Esophagus mucosa (tissue), 1 donor: ENCODE data around the gene FAHD1. TPM values are rescaled to one million over a fixed set of nuclear protein-coding genes. Genes with fewer than 3 reads are reported as not detected.
A peak's percentile ranks its signal among the peaks of the same experiment; 100 is the strongest.

Source experiments
- ATAC-seq: fragments of 200-7000 bp; cut with Tn5 transposase; one replicate; pipeline ENCODE4 v1.9.1; 2020
- total RNA-seq: library from RNA; stranded (reverse); gene quantifications from one replicate; pipeline ENCODE4 v1.2.4, GENCODE V29; 2023
- donor health status: DM: yes; HTN: yes; CAD: no.

FAHD1 gene
- total RNA-seq, 1 donor from 2014 or later, result 28.1 TPM

DNA sequence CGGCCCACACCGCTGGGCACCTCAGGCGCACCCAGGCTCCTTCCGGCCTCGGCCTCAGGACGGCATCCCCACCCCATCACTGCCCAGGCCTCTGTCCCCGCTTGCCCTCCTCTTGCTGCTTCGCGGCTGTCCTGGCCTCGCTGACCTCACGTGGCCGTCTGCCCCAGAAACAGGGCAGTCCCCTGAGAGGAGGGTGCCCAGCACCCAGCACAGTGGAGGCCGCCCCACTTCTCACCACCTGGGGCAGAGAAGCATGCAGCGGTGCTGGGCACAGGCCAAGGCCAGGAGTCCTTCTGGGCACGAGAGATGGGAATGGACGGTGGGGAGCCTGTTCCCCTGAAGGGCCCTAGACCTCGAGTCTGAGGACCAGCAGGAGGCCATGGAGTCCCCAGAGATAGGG is 9.3 kb upstream of the FAHD1 start:
- no peak for ATAC-seq

DNA sequence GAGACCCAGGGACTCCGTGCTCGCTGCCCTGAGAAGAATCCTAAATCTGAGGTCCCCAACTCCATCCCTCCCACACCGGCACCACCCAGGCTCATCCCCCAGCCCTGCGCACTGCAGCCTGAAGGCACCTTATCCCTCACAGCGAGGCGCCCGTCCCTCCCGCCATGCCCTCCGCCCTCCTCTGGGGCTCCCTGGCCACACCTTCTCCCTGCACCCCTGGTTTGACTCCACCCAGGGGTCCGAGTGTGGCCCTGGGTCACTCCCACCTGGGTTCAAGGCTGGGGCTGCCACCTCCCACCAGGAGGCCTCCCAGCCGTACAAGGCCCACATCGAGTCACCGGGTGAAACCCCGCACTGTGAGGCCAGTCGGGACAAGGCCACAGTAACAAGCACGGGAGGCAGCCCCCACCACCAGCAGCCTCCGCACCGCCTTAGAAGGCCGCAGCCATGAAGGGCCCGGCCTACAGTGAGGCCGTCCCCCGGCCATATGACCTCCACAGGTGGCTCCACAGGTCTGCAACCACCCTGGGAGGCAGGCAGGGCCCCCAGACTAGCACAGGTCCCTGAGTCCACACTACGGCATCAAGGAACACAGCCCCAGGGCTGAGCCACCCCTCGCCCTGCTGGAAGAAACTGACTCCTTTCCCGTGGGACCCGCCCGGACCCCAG is 8.7 kb upstream of the FAHD1 start:
- no peak for ATAC-seq

DNA sequence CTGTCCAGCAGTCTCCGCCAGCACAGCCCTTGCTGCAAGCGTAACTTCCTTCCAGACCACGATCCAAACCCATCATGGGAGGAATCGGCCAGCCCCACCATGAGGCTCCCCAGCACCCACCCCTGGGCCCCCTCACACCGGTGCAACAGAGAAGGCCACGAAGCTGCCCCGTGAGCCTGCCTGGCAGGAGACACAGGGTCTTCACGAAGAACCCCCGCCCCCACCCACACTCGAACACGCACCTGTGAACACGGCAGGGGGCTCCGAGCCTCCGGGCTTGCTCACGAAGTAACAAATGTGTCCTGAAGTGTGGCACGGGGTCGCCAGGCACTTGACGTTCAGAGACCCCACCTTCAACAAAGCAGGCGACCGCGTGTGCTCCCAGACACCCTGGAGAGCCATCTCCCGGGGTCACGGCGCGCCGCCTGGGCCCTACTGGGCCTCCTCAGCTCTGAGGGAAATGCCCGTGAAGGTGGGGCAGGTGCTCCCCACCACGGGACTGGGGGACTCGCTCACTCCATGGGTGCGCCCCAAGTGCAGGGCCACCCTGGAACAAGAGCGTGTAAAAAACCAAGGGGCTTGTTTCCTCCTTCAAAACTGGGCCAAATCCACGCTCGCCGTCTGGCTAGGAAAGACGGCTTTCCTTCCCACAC is 8.0 kb upstream of the FAHD1 start:
- ATAC-seq, result no peak

DNA sequence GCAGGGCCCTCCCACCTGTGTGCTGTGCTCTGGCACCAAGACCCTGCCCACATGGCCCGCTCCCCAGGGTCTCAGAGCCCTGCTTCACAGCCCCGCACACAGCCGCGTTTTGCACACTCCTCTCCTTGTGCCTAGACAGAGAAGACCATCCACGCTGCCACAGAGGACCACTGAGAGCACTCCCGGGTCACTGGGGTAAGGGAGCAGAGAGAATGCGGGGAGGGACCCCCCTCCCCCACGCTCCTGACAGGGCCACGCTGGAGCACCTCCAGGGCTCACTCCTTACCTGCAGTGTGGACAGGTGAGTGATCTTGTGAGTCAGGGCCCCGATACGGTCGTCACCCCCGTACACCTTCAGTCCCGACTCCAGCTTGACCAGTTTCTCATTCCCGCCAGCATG is 7.4 kb upstream of the FAHD1 start:
- ATAC-seq, result no peak

DNA sequence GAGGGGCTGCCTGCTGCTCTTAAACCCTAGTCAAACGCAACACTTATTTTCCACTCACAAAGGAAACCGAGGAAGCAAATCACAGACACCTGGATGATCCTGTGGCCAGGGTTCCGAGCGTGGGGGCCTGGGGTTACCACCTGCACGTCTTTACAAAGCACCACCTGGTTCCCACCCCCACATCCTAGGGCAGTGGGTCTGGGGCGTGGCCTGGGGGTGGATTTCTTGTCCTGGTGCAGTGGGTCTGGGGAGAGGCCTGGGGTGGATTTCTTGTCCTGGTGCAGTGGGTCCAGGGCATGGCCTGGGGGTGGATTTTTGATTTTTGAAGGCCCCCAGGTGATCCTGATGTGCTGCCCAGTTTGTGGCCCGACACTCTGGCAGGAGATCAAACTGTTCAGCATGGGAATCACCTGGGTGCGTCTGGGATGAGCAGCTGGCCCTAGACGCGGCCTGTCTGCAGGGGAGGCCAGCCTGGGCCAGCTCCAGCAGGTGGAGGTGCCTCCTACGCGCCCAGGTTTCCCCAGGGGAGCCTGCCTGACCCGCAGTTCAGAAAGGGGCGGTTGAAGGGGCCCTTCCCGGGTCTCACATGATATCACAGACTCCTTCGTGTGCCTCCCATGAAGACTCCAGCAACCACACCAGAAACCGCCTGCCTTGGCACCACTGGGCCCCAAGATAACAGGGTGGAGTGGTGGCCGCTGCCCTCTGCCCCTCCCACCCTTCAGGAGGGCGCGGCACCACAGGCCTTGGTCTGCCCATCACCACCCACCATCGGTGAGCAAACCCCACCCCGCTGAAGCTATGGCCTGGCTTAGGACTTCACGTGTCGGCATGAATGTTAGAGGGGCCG is 6.7 kb upstream of the FAHD1 start:
- no peak for ATAC-seq

DNA sequence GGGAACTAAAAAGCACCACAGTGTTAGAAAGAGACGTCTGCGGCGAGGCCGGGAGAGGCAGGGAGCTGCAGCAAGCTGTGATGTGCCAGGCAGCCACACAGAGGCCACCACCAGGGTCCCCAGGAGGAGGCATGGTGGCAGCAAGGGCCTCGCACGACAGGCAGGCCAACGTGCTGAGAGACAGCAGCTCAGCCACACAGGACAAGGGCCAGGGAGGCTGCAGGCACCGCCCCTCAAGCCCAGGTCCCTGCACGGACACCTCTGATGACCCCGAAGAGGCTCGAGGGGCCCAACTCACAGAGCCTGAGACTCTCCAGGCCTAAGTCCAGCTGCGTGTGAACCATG is 6.1 kb upstream of the FAHD1 start:
- ATAC-seq, result no peak

DNA sequence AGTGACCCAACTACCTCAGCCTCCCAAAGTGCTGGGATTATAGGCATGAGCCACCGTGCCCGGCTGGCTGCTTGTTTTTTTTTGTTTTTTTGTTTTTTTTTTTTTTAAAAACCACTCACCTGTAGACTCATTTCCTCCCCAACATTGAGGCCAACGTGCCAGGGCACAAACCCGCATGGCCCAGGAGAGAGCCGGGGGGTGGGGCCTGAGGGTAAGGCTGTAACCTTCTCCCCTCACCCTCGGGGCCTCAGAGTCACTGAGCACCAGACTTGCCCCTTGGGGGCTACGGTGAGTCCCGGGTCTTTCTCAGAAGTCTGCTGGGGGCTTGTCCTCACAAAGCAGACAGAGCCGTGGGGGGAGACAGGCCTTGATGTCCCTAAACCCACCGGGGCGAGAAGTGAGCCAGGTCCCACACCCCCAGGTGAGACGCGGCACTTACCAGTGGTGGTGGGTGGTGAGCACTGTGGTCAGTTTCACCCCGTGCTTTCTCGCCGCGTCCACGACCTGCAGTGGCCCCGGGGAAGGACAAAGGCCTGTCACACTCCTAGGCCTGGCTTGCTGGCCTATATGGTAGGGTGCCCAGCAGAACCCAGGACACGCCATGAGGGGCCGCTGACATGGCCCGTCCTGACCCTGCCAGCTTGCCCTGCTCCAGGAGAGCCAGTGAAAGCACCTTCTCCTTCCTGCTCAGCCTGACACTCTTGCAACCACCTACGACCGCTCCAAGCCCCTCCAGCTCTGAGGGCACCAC is 5.0 kb upstream of the FAHD1 start:
- no peak for ATAC-seq

DNA sequence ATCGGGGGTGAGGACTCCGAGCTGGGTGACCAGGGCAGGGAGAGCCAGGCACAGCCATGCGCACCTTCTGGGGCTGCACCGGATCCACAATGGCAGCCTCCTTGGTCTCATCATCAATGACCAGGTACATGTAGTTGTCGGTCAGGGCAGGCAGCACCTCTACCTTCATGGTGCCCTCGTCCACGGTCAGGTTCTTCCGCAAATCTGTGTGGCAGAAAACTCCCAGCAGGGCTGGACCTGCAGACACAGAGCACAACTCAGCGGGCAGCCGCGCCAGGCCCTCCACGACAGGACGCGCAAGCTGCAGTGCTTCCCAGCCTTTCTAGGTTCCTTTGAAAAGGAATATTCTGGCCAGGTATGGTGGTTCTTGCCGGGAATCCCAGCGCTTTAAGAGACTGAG is 4.2 kb upstream of the FAHD1 start:
- ATAC-seq, result no peak

DNA sequence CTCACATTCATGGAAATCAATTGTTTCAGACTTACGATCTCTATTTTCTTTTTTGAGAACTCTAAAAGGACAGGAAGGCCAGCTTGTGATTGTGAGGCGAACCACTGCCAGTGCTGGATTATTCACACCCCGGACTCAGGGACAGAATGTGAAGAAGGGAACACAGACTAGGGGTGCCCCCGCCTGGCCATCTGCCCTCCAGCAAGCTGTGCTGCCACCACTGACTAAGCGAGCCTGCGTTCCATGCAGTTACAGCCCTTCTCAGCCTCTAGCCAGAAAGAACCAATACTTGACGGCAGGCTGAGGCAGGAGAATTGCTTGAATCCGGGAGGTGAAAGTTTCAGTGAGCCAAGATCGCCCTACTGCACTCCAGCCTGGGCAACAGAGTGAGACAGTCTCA is 3.2 kb upstream of the FAHD1 start:
- no peak for ATAC-seq

DNA sequence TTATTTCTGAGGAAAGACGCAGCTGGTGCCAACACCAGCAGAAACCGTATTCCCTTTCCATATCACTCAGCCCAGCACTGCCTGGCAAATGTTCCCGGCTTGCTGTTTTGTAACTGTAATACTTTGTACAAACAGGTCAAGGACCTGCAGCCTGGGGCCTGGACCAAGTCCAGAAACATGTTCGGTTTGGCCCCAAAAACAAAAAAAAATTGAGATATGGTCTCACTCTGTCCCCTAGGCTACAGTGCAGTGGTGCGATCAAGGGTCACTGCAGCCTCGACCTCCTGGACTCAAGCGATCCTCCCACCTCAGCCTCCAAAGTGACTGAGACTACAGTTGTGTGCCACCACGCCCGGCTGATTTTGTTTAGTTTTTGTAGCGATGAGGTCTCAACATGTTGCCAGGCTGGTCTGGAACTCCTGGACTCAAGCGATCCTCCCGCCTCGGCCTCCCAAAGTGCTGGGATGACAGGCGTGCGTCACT is 1.6 kb upstream of the FAHD1 start:
- no peak for ATAC-seq

DNA sequence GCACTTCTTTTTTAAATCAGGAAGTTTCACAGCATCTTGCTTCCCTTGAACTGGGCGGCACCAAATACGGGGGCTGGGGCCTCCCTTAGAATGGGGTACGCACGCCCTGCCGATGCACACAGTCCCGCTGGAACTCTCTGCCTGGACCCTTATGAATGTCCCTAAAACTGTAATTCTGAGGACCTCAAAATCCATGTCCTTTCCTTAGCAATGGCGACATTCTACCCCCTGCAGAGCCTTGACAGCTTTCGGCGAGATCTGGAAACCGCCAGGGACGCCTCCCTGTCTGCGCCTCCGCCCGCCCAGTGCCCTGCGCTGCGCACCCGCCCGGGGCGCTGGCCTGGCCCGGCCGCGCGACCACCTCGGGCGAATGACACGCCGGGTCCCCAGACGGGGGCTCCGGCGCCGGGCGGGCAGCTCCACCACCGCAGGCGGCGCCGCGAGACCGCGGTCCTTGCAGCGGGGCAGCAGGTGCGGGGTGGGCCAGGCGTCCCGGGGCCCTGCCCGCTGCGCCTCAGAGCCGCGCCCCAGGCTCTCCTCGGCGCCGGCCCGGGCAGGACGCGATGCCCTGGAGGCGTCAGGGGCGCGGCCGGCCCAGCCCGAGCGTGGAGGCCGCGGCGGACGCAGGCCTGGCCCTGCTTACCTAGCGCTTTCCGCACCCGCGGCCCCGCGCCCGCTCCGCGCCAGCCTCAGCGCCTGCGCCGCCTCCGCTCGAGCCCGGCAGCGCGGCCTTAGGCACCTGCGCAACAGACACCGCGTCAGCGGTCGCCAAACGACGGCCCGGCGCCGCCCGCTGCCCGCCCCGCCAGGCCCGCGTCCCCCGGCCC is 929 bp upstream of the FAHD1 start:
- ATAC-seq, result peak; percentile 60

DNA sequence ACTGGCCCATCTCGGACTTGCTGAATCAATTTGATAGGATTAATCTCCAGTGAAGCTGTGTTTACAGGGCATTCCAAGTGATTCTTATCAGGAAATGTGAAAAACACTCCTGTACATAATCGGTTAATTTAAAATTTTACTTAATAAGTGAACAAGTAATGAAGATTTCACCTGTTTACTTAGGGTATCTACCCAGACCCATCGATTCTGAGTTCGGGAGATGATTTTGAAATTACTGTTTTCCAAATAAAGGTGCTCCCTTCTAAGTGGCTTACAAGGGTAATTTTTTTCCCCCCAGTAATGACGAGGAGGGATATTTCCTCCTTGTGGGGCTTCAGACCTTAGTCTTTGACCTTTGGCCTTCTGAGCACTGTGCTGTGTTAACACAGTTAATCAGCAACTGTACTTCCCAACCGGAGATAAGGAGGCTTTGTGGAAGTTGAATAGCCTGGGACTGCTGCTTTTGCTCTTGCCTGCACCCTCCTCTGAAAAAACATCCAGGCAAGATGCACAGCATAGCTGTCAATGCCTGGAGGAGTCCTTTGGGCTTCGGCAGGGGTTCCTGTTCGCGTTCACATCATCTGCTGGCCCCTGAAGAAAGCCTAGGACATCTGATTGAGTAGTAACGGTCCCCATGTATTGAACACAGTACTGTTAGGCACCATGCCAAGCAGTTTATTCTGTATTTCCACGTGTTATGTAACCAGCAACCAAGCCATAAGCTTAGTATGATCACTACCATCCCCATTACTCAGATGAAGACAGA is 1.8 kb downstream of the FAHD1 start:
- ATAC-seq, result no peak

DNA sequence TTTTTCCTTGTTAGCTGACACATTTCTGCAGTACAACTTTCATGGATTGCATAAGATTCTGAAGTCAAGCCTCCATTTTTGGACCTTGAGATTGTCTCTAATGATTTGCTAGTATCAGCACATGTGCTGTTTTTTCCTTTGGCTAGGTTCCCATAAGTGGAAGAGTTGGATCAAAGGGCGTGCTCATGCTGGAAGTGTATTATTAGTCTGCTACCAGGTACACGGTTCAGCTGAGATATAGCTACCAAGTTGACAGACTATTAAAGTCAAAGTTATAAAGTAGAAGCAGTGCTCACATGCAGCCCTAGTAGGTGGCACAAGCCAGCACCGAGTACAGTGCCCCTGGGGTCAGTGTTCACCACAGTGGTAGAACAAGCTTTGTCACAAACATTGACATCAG is 3.2 kb downstream of the FAHD1 start:
- ATAC-seq, result no peak

DNA sequence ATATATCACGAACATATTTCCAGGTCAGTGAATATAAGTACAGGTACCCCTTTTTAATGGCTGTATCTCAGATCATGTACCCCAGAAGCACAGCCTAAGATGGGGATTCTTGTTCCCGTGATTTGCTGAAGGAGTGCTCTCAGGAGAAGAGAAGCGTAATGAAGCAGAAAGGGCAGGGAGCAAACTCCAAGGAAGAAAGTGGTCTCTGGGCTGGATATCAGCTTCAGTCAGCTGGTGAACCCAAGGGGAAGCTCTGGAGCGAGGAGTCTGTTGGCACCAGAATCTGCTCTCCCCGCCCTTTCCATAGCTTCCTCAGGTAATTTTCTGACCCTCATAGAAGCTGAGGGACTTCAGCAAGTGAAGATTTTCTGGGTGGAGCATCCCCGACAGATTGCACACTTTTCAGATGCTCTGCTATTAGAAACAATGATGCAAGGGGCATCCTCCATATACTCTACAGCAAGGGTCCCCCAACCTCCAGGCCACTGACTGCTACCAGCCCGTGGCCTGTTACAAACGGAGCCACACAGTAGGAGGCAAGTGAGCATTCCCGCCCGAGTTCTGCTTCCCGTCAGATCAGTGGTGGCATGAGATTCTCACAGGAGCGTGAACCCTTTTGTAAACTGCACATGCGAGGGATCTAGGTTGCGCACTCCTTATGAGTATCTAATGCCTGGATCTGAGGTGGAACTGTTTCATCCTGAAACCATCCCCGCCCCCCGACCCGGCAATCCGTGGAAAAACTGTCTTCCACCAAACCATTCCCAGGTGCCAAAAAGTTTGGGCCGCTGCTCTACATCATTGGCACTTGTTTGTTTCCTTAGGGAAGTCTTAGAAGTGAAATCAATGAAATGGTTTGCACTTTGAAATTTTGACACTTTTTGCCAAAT is 4.4 kb downstream of the FAHD1 start:
- no peak for ATAC-seq

DNA sequence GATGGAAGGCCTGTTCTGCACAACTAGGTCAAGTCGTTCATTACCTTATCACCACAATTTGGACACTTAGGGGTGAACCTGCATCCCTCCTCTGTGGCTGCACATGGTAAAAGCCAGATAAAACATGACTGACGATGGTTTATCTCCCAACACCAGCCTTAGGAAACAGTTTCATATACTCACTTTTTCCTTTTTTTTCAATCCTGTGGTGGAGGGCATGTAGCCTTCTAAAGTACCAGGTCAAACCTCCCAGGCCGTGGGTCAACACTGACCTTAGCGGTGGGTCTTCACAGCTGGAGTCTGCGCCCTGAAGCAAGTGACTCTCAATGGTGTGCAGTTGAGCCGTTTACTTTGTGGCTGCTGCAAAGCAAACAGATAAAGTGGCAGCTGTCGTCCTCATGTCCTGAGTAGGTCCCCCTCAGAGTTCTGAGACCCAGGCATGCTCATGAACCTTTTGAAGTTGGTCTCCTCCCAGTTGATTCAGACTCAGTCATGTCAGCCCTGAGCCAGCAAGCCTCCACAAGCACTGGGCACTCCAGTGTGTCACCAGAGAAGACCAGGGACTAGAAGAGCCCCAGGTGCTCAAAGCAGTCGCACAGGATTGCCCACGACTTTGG is 5.9 kb downstream of the FAHD1 start:
- peak; percentile 71 for ATAC-seq

DNA sequence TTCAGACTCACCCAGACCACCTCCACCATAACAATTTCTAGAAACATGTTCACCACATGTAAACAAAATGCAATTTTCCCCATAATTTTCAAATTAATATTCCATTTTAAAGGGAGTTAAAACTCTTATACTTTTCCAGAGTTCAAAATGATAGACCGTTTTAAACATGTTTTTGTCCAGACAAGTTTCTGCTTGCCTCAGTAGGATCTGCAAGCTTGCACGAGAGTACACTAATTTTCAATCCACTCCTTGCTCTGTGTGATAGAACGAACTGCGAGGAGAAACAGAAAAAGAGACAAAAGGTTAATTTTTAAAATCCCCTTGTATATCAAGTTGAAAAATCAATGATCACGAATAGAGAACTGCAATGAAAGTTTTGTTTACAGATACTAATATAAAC is 7.1 kb downstream of the FAHD1 start:
- no peak for ATAC-seq

DNA sequence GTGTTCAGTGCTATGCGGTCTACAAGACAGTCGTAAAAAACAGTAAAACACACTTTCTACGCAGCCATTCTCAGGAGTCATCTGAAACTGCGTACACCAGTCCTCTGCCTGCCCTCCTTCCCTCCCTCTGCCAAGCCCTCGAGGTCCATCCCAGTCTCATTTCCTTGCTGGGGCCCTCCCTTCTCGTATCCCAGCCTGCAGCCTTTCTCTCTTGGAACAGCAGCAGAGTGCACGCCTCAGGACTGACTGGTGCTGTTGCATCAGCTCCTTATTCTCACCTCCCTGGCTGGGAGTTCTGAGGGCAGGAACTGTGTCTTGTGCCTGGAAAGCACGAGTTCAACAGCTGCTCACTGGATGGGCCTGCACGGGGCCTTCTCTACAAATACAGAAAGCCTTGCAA is 12.5 kb downstream of the FAHD1 start:
- peak; percentile 93 for ATAC-seq

DNA sequence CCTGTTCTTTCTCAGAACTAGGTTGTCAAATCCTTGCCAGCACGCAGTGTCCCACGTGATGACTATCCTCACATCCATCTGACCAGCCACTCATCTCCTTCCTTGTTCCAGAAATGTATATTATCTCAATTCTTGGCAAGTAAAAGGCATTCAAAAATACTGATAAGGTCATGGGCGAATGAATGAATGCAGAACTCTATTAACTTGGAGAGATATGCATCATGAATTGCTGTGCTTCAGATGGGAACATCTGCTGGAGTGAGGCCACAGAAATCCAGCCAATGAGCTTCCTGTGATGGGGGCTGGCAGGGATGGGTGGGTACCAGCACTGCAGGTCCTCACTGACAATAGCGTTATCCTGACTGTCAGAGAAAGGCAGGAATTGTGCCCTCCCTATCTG is 19.0 kb downstream of the FAHD1 start:
- ATAC-seq, result no peak

DNA sequence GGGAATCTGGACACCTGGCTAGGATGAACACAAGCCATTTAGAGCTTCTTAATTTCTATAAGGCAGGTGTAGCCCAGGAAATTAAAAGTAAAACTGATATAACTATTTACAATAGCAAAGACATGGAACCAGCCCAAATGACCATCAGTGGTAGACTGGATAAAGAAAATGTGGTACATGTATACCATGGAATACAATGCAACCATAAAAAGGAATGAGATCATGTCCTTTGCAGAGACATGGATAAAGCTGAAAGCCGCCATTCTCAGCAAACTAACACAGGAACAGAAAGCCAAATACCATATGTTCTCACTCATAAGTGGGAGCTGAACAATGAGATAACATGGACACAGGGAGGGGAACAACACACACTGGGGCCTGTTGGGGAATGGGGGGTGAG is 19.4 kb downstream of the FAHD1 start:
- ATAC-seq, result no peak

DNA sequence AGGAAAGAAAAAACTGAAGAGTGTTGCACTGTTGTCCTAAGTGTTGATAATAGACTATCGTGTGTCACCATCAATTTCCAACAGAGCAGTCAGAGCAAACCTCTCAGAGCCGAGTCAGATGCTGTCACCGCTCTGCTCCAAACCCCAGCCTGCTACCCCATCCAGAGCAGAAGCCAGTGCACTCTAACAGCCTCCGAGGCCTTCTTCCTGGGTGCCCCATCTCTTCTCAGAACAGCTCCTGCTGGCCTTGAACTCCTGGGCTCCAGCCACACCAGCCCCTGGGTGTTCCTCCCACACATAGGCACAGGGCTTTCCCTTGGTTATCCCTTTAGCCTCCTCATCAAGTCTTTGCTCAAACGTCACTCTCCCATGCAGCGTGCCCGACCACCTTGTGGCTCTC is 24.0 kb downstream of the FAHD1 start:
- no peak for ATAC-seq
